ENCODE data around the gene CPNE2.
"Not testable (repeated sequence)": the region's sequence is repeated elsewhere in the genome, so short reads cannot be mapped to it uniquely, and the experiment has no call there.

The CPNE2 gene

GRCh38 chr16:57166451-57166850 is 74.1 kb downstream of the CPNE2 start:
- no peak for DNase-seq

- DNase-seq = no peak
Observed at GRCh38 chr16:57166951-57167350, 74.6 kb downstream of the CPNE2 start.

- DNase-seq = no peak
Observed at GRCh38 chr16:57167538-57167937, 75.2 kb downstream of the CPNE2 start.

- DNase-seq = peak in 8 of 56 donors; percentile 19 to 66 (median 30)
Observed at GRCh38 chr16:57167953-57168352, 75.6 kb downstream of the CPNE2 start.

GRCh38 chr16:57169327-57169726 is 76.9 kb downstream of the CPNE2 start:
- DNase-seq = no peak

GRCh38 chr16:57172721-57173290 is 80.4 kb downstream of the CPNE2 start:
- DNase-seq = no peak

- no peak for DNase-seq
Observed at GRCh38 chr16:57175896-57176295, 83.5 kb downstream of the CPNE2 start.

GRCh38 chr16:57178196-57178595 is 85.8 kb downstream of the CPNE2 start:
- no peak for DNase-seq

GRCh38 chr16:57178793-57179212 is 86.4 kb downstream of the CPNE2 start:
- DNase-seq = no peak

- no peak for DNase-seq
Observed at GRCh38 chr16:57179215-57179828, 86.9 kb downstream of the CPNE2 start.

- no peak for DNase-seq
Observed at GRCh38 chr16:57184113-57184512, 91.7 kb downstream of the CPNE2 start.

GRCh38 chr16:57184887-57185445 is 92.6 kb downstream of the CPNE2 start:
- peak in 1 of 56 donors; percentile 60 for DNase-seq

GRCh38 chr16:57185446-57185944 is 93.1 kb downstream of the CPNE2 start:
- DNase-seq = peak in 37 of 56 donors; percentile 29 to 82 (median 63)

GRCh38 chr16:57185945-57186871 is 93.8 kb downstream of the CPNE2 start, which contains the start of the genes PSME3IP1 and RSPRY1:
Gene PSME3IP1 (minus strand): TSS chr16:57186039. CDS start chr16:57173854, 12,185 bp downstream.
Gene RSPRY1 (plus strand): TSS chr16:57186329. CDS start chr16:57204659, 18,330 bp downstream.
- DNase-seq = peak; percentile 91 to 100 (median 99)

GRCh38 chr16:57186872-57187854 is 94.8 kb downstream of the CPNE2 start:
- DNase-seq = peak in 4 of 56 donors; percentile 20 to 44 (median 32)

- not testable (repeated sequence) for DNase-seq
Observed at GRCh38 chr16:57187902-57188710, 95.7 kb downstream of the CPNE2 start.

- DNase-seq = no peak
Observed at GRCh38 chr16:57188711-57189002, 96.3 kb downstream of the CPNE2 start.

GRCh38 chr16:57189527-57189926 is 97.1 kb downstream of the CPNE2 start:
- not testable (repeated sequence) for DNase-seq

- no peak for DNase-seq
Observed at GRCh38 chr16:57190136-57190535, 97.8 kb downstream of the CPNE2 start.
